WTC11 (cell line): Measurements from ENCODE around the gene KAT7. TPM values are rescaled to one million over a fixed set of nuclear protein-coding genes. Genes with fewer than 3 reads are reported as not detected.

Experiments used
- ATAC-seq: fragments of 200-7000 bp; cut with Tn5 transposase; 2 replicates; pipeline ENCODE4 v1.10.0; 2021; ENCODE audit warnings: mild to moderate bottlenecking, moderate library complexity
- CTCF ChIA-PET: fragments of 300-600 bp; sonication (Branson Sonifier 250); formaldehyde crosslinking; loops from one replicate; lab custom pipeline; 2021; ENCODE audit warnings: antibody characterized with exemption; lab: Charles Lee
- POLR2A ChIA-PET: fragments of 350-600 bp; sonication (Branson Sonifier 250); formaldehyde crosslinking; loops from one replicate; lab custom pipeline; 2021; ENCODE audit warnings: antibody characterized with exemption; lab: Charles Lee
- DNase-seq: peaks from one replicate; pipeline ENCODE4 v3.0.0; 2021; ENCODE audit warnings: low spot score
- H3K27ac Mint-ChIP-seq: 2 replicates; pipeline ENCODE4 v1.8.0; 2021; ENCODE audit warnings: mixed read lengths
- H3K27me3 Mint-ChIP-seq: 2 replicates; pipeline ENCODE4 v1.8.0; 2021; ENCODE audit warnings: low read depth, mild to moderate bottlenecking, moderate library complexity, mixed read lengths
- H3K36me3 Mint-ChIP-seq: 2 replicates; pipeline ENCODE4 v1.8.0; 2021; ENCODE audit warnings: mixed read lengths
- H3K4me1 Mint-ChIP-seq: 2 replicates; pipeline ENCODE4 v1.8.0; 2022; ENCODE audit warnings: mixed read lengths
- H3K4me3 Mint-ChIP-seq: 2 replicates; pipeline ENCODE4 v1.8.0; 2021; ENCODE audit warnings: mild to moderate bottlenecking, moderate library complexity, mixed read lengths
- H3K9me3 Mint-ChIP-seq: 2 replicates; pipeline ENCODE4 v1.8.0; 2021; ENCODE audit warnings: mixed read lengths
- CREB1 ChIP-seq: sonication (generic); formaldehyde crosslinking; IDR thresholded peaks from 2 replicates; pipeline ENCODE4 v1.8.0; 2023; ENCODE audit warnings: mild to moderate bottlenecking, missing genetic modification reagents
- CTCF ChIP-seq: fragments of 200-600 bp; IDR thresholded peaks from 2 replicates; pipeline ENCODE4 v1.8.0; 2022; ENCODE audit warnings: antibody characterized with exemption
- ESRRA ChIP-seq: sonication (generic); formaldehyde crosslinking; IDR thresholded peaks from 2 replicates; pipeline ENCODE4 v1.8.1; 2022; ENCODE audit warnings: mild to moderate bottlenecking, missing genetic modification reagents, borderline replicate concordance
- FOXJ3 ChIP-seq: sonication (generic); formaldehyde crosslinking; IDR thresholded peaks from 2 replicates; pipeline ENCODE4 v1.9.0; 2021; ENCODE audit warnings: missing genetic modification reagents, mild to moderate bottlenecking, borderline replicate concordance
- FOXK1 ChIP-seq: sonication (generic); formaldehyde crosslinking; IDR thresholded peaks from 2 replicates; pipeline ENCODE4 v1.8.0; 2022; ENCODE audit warnings: mild to moderate bottlenecking, moderate library complexity, missing genetic modification reagents
- GRHL2 ChIP-seq: fragments of 250-450 bp; sonication (Bioruptor Pico); IDR thresholded peaks from 2 replicates; pipeline ENCODE4 v1.8.0; 2022; ENCODE audit warnings: mild to moderate bottlenecking, moderate library complexity; ENCODE audit not compliant: insufficient replicate concordance, severe bottlenecking
- KAT7 ChIP-seq: sonication (generic); formaldehyde crosslinking; IDR thresholded peaks from 2 replicates; pipeline ENCODE4 v1.8.1; 2023; ENCODE audit warnings: missing genetic modification reagents, mild to moderate bottlenecking, borderline replicate concordance
- MLX ChIP-seq: sonication (generic); formaldehyde crosslinking; IDR thresholded peaks from 2 replicates; pipeline ENCODE4 v1.8.1; 2023; ENCODE audit warnings: mild to moderate bottlenecking, missing genetic modification reagents, moderate library complexity
- MYBL2 ChIP-seq: sonication (generic); formaldehyde crosslinking; IDR thresholded peaks from 2 replicates; pipeline ENCODE4 v1.8.1; 2023; ENCODE audit warnings: mild to moderate bottlenecking, moderate library complexity, missing genetic modification reagents
- RORB ChIP-seq: fragments of 250-450 bp; sonication (Bioruptor Pico); IDR thresholded peaks from 2 replicates; pipeline ENCODE4 v1.9.0; 2021; ENCODE audit warnings: mild to moderate bottlenecking
- SP1 ChIP-seq: sonication (generic); formaldehyde crosslinking; conservative IDR thresholded peaks from 2 replicates; pipeline ENCODE4 v1.8.1; 2022; ENCODE audit warnings: missing genetic modification reagents
- TEAD4 ChIP-seq: sonication (generic); formaldehyde crosslinking; IDR thresholded peaks from 2 replicates; pipeline ENCODE4 v1.8.0; 2022; ENCODE audit warnings: mild to moderate bottlenecking, missing genetic modification reagents
- USF1 ChIP-seq: sonication (generic); formaldehyde crosslinking; IDR thresholded peaks from 2 replicates; pipeline ENCODE4 v1.8.0; 2022; ENCODE audit warnings: mild to moderate bottlenecking, missing genetic modification reagents
- ZNF416 ChIP-seq: fragments of 250-450 bp; sonication (Bioruptor Pico); IDR thresholded peaks from 2 replicates; pipeline ENCODE4 v1.9.0; 2021; ENCODE audit warnings: mild to moderate bottlenecking, inconsistent platforms
- total RNA-seq: library from RNA; stranded (reverse); gene quantifications from 3 replicates; pipeline ENCODE4 v1.2.3, GENCODE V29; 2021
- TF ChIP-seq, protein P1 (sequence below): sonication (generic); formaldehyde crosslinking; IDR thresholded peaks from 2 replicates; pipeline ENCODE4 v1.8.1; 2022; ENCODE audit warnings: mild to moderate bottlenecking, moderate library complexity, missing genetic modification reagents
- TF ChIP-seq, protein P2 (sequence below): sonication (generic); formaldehyde crosslinking; IDR thresholded peaks from 2 replicates; pipeline ENCODE4 v1.8.1; 2022; ENCODE audit warnings: mild to moderate bottlenecking, missing genetic modification reagents, moderate library complexity, borderline replicate concordance
- TF ChIP-seq, protein P3 (sequence below): sonication (generic); formaldehyde crosslinking; IDR thresholded peaks from 2 replicates; pipeline ENCODE4 v1.8.0; 2022; ENCODE audit warnings: missing genetic modification reagents
- TF ChIP-seq, protein P4 (sequence below): fragments of 250-450 bp; sonication (Bioruptor Pico); IDR thresholded peaks from 2 replicates; pipeline ENCODE4 v1.9.0; 2021; ENCODE audit warnings: mild to moderate bottlenecking, borderline replicate concordance
- TF ChIP-seq, protein P5 (sequence below): fragments of 250-450 bp; sonication (Bioruptor Pico); IDR thresholded peaks from 2 replicates; pipeline ENCODE4 v1.9.0; 2021; ENCODE audit warnings: moderate library complexity, mild to moderate bottlenecking, inconsistent platforms, borderline replicate concordance

Gene KAT7
- total RNA-seq, 1 experiment from 2014 or later: 199 TPM

- ChIA-PET POLR2A (interaction anchor here (0.6 kb wide), 1 partner anchor 13 kb away, joined by 3 read pairs; no protein-coding TSS in a partner anchor), CTCF (no interaction called here)
- no peak for DNase-seq
- Mint-ChIP-seq H3K27me3 (peaks cover 4% of the 10 kb centered on the region), H3K4me3 (no peak overlapping the region), H3K27ac (no peak overlapping the region), H3K36me3 (no peaks in the 10 kb centered on the region), H3K4me1 (no peaks in the 10 kb centered on the region), H3K9me3 (no peaks in the 10 kb centered on the region)
- ATAC-seq: peak; percentile 28; the same call in 1 of the 2 replicates
- TF ChIP-seq SP1 (CRISPR knock-in tag): no peak
- TF ChIP-seq MLX: no peak
- no peak for TF ChIP-seq KAT7
- TF ChIP-seq, protein P1, sequence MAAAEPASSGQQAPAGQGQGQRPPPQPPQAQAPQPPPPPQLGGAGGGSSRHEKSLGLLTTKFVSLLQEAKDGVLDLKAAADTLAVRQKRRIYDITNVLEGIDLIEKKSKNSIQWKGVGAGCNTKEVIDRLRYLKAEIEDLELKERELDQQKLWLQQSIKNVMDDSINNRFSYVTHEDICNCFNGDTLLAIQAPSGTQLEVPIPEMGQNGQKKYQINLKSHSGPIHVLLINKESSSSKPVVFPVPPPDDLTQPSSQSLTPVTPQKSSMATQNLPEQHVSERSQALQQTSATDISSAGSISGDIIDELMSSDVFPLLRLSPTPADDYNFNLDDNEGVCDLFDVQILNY (CRISPR knock-in tag): no peak
- TF ChIP-seq USF1 (CRISPR knock-in tag): no peak
- no peak for TF ChIP-seq CTCF
- no peak for TF ChIP-seq RORB (CRISPR knock-in tag)
- no peak for TF ChIP-seq FOXK1 (CRISPR knock-in tag)
- no peak for TF ChIP-seq MYBL2 (CRISPR knock-in tag)
- no peak for TF ChIP-seq ESRRA (CRISPR knock-in tag)
- no peak for TF ChIP-seq ZNF416 (CRISPR knock-in tag)
- TF ChIP-seq, protein P2, sequence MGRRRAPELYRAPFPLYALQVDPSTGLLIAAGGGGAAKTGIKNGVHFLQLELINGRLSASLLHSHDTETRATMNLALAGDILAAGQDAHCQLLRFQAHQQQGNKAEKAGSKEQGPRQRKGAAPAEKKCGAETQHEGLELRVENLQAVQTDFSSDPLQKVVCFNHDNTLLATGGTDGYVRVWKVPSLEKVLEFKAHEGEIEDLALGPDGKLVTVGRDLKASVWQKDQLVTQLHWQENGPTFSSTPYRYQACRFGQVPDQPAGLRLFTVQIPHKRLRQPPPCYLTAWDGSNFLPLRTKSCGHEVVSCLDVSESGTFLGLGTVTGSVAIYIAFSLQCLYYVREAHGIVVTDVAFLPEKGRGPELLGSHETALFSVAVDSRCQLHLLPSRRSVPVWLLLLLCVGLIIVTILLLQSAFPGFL: no peak
- no peak for TF ChIP-seq FOXJ3 (CRISPR knock-in tag)
- TF ChIP-seq, protein P3, sequence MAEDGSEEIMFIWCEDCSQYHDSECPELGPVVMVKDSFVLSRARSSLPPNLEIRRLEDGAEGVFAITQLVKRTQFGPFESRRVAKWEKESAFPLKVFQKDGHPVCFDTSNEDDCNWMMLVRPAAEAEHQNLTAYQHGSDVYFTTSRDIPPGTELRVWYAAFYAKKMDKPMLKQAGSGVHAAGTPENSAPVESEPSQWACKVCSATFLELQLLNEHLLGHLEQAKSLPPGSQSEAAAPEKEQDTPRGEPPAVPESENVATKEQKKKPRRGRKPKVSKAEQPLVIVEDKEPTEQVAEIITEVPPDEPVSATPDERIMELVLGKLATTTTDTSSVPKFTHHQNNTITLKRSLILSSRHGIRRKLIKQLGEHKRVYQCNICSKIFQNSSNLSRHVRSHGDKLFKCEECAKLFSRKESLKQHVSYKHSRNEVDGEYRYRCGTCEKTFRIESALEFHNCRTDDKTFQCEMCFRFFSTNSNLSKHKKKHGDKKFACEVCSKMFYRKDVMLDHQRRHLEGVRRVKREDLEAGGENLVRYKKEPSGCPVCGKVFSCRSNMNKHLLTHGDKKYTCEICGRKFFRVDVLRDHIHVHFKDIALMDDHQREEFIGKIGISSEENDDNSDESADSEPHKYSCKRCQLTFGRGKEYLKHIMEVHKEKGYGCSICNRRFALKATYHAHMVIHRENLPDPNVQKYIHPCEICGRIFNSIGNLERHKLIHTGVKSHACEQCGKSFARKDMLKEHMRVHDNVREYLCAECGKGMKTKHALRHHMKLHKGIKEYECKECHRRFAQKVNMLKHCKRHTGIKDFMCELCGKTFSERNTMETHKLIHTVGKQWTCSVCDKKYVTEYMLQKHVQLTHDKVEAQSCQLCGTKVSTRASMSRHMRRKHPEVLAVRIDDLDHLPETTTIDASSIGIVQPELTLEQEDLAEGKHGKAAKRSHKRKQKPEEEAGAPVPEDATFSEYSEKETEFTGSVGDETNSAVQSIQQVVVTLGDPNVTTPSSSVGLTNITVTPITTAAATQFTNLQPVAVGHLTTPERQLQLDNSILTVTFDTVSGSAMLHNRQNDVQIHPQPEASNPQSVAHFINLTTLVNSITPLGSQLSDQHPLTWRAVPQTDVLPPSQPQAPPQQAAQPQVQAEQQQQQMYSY (CRISPR knock-in tag): no peak
- TF ChIP-seq, protein P4, sequence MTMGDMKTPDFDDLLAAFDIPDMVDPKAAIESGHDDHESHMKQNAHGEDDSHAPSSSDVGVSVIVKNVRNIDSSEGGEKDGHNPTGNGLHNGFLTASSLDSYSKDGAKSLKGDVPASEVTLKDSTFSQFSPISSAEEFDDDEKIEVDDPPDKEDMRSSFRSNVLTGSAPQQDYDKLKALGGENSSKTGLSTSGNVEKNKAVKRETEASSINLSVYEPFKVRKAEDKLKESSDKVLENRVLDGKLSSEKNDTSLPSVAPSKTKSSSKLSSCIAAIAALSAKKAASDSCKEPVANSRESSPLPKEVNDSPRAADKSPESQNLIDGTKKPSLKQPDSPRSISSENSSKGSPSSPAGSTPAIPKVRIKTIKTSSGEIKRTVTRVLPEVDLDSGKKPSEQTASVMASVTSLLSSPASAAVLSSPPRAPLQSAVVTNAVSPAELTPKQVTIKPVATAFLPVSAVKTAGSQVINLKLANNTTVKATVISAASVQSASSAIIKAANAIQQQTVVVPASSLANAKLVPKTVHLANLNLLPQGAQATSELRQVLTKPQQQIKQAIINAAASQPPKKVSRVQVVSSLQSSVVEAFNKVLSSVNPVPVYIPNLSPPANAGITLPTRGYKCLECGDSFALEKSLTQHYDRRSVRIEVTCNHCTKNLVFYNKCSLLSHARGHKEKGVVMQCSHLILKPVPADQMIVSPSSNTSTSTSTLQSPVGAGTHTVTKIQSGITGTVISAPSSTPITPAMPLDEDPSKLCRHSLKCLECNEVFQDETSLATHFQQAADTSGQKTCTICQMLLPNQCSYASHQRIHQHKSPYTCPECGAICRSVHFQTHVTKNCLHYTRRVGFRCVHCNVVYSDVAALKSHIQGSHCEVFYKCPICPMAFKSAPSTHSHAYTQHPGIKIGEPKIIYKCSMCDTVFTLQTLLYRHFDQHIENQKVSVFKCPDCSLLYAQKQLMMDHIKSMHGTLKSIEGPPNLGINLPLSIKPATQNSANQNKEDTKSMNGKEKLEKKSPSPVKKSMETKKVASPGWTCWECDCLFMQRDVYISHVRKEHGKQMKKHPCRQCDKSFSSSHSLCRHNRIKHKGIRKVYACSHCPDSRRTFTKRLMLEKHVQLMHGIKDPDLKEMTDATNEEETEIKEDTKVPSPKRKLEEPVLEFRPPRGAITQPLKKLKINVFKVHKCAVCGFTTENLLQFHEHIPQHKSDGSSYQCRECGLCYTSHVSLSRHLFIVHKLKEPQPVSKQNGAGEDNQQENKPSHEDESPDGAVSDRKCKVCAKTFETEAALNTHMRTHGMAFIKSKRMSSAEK (CRISPR knock-in tag): no peak
- TF ChIP-seq CREB1 (CRISPR knock-in tag): no peak
- no peak for TF ChIP-seq GRHL2 (CRISPR knock-in tag)
- TF ChIP-seq TEAD4: no peak
- TF ChIP-seq, protein P5, sequence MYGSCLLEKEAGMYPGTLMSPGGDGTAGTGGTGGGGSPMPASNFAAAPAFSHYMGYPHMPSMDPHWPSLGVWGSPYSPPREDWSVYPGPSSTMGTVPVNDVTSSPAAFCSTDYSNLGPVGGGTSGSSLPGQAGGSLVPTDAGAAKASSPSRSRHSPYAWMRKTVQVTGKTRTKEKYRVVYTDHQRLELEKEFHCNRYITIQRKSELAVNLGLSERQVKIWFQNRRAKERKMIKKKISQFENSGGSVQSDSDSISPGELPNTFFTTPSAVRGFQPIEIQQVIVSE: no peak
Measured at GRCh38 chr17:49777563-49777962, 10.9 kb upstream of the KAT7 start.
